Loucy (cell line): ENCODE data around the gene SLC27A3.

Source experiments
- CTCF ChIP-seq: fragments of 200-600 bp; sonication (generic); conservative IDR thresholded peaks from 2 replicates; pipeline ENCODE4 v1.5.1; 2014; ENCODE audit warnings: mild to moderate bottlenecking, antibody characterized with exemption, low read length
- EZH2phosphoT487 ChIP-seq: fragments of 200-600 bp; IDR thresholded peaks from 2 replicates; pipeline ENCODE4 v1.6.1; 2018; ENCODE audit warnings: antibody characterized with exemption, mild to moderate bottlenecking, moderate library complexity, borderline replicate concordance

- no peak for TF ChIP-seq CTCF
- TF ChIP-seq EZH2phosphoT487 = no peak
Measured at GRCh38 chr1:153800516-153800915, 25.3 kb downstream of the SLC27A3 start.
